ENCODE data around the gene ROBO2.

The ROBO2 gene

GRCh38 chr3:77189684-77190083 lies 149.8 kb downstream of the ROBO2 start:
- DNase-seq = no peak

GRCh38 chr3:77190374-77190773 lies 150.5 kb downstream of the ROBO2 start:
- DNase-seq = no peak

GRCh38 chr3:77191014-77191413 lies 151.1 kb downstream of the ROBO2 start:
- DNase-seq = no peak

- no peak for DNase-seq
Observed at GRCh38 chr3:77191640-77192039, 151.7 kb downstream of the ROBO2 start.

- no peak for DNase-seq
Observed at GRCh38 chr3:77195766-77196545, 156.1 kb downstream of the ROBO2 start.

- no peak for DNase-seq
Observed at GRCh38 chr3:77197408-77197807, 157.5 kb downstream of the ROBO2 start.

- DNase-seq = no peak
Observed at GRCh38 chr3:77203851-77204250, 164.0 kb downstream of the ROBO2 start.

- no peak for DNase-seq
Observed at GRCh38 chr3:77204788-77205187, 164.9 kb downstream of the ROBO2 start.

- no peak for DNase-seq
Observed at GRCh38 chr3:77207753-77208152, 167.9 kb downstream of the ROBO2 start.

GRCh38 chr3:77222701-77223100 lies 182.8 kb downstream of the ROBO2 start:
- no peak for DNase-seq

GRCh38 chr3:77227567-77227966 lies 187.7 kb downstream of the ROBO2 start:
- no peak for DNase-seq

GRCh38 chr3:77232557-77232956 lies 192.7 kb downstream of the ROBO2 start:
- no peak for DNase-seq

GRCh38 chr3:77234004-77234403 lies 194.1 kb downstream of the ROBO2 start:
- DNase-seq = no peak

- DNase-seq = no peak
Observed at GRCh38 chr3:77236118-77236517, 196.2 kb downstream of the ROBO2 start.

- DNase-seq = no peak
Observed at GRCh38 chr3:77240072-77240650, 200.3 kb downstream of the ROBO2 start.

GRCh38 chr3:77242371-77242770 lies 202.5 kb downstream of the ROBO2 start:
- no peak for DNase-seq

GRCh38 chr3:77244981-77245380 lies 205.1 kb downstream of the ROBO2 start:
- no peak for DNase-seq

GRCh38 chr3:77247061-77247460 lies 207.2 kb downstream of the ROBO2 start:
- DNase-seq = no peak

- no peak for DNase-seq
Observed at GRCh38 chr3:77247817-77248216, 207.9 kb downstream of the ROBO2 start.

- no peak for DNase-seq
Observed at GRCh38 chr3:77248420-77248819, 208.5 kb downstream of the ROBO2 start.

- no peak for DNase-seq
Observed at GRCh38 chr3:77251136-77251535, 211.2 kb downstream of the ROBO2 start.

GRCh38 chr3:77254967-77255831 lies 215.3 kb downstream of the ROBO2 start:
- DNase-seq = peak; percentile 21
